G401 (cell line): ENCODE results near the gene DOCK2. TPM values are rescaled to one million over a fixed set of nuclear protein-coding genes. Genes with fewer than 3 reads are reported as not detected.
"Not testable (repeated sequence)": the region's sequence is repeated elsewhere in the genome, so short reads cannot be mapped to it uniquely, and the experiment has no call there.

Source experiments
- DNase-seq: peaks from one replicate; pipeline ENCODE4 v3.0.0-alpha.2; 2015; ENCODE audit warnings: low spot score
- in situ Hi-C: cut with HindIII; loops from 2 replicates; pipeline ENCODE4 v1.10.0; 2016; ENCODE audit warnings: low sequenced_read_pairs, mixed read lengths
- total RNA-seq: library from RNA; depleted of rRNA; stranded (reverse); fragments of >200 nt; shearing (Covaris generic); gene quantifications from 2 replicates; pipeline ENCODE4 v1.2.3, GENCODE V29; 2014

Gene DOCK2
- total RNA-seq, 1 experiment from 2014 or later: not detected

- in situ Hi-C loops: no loop called here
- DNase-seq: no peak
Observed at GRCh38 chr5:169939731-169940130, 302.7 kb downstream of the DOCK2 start.

- in situ Hi-C loops: no loop called here
- DNase-seq: no peak
Observed at GRCh38 chr5:169941542-169941941, 304.5 kb downstream of the DOCK2 start.

GRCh38 chr5:169942181-169942580, 305.1 kb downstream of the DOCK2 start:
- no peak for DNase-seq
- in situ Hi-C loops: no loop called here

- in situ Hi-C loops: no loop called here
- no peak for DNase-seq
Observed at GRCh38 chr5:169943026-169943425, 306.0 kb downstream of the DOCK2 start.

GRCh38 chr5:169944115-169944514, 307.0 kb downstream of the DOCK2 start:
- in situ Hi-C loops: no loop called here
- no peak for DNase-seq

GRCh38 chr5:169944922-169945680, 308.0 kb downstream of the DOCK2 start:
- in situ Hi-C loops: no loop called here
- no peak for DNase-seq

- in situ Hi-C loops: no loop called here
- peak; percentile 32 for DNase-seq
Observed at GRCh38 chr5:169945831-169946261, 308.8 kb downstream of the DOCK2 start.

- in situ Hi-C loops: no loop called here
Observed at GRCh38 chr5:169946743-169947295, 309.7 kb downstream of the DOCK2 start.

GRCh38 chr5:169950333-169950732, 313.3 kb downstream of the DOCK2 start:
- in situ Hi-C loops: no loop called here
- no peak for DNase-seq

More at GRCh38 chr5:169946743-169947295, 309.7 kb downstream of the DOCK2 start:
- DNase-seq: no peak

- DNase-seq, in situ Hi-C loops: not testable (repeated sequence)
Observed at GRCh38 chr5:169953196-169953595, 316.1 kb downstream of the DOCK2 start.

- no peak for DNase-seq
- in situ Hi-C loops: no loop called here
Observed at GRCh38 chr5:169954786-169955185, 317.7 kb downstream of the DOCK2 start.

GRCh38 chr5:169956126-169956525, 319.1 kb downstream of the DOCK2 start:
- DNase-seq: no peak
- in situ Hi-C loops: no loop called here

- no peak for DNase-seq
- in situ Hi-C loops: no loop called here
Observed at GRCh38 chr5:169956756-169957155, 319.7 kb downstream of the DOCK2 start.

- no peak for DNase-seq
- in situ Hi-C loops: no loop called here
Observed at GRCh38 chr5:169958278-169958677, 321.2 kb downstream of the DOCK2 start.

GRCh38 chr5:169960659-169961058, 323.6 kb downstream of the DOCK2 start:
- no peak for DNase-seq
- in situ Hi-C loops: no loop called here

- in situ Hi-C loops: no loop called here
- DNase-seq: no peak
Observed at GRCh38 chr5:169964246-169964645, 327.2 kb downstream of the DOCK2 start.

GRCh38 chr5:169970339-169970738, 333.3 kb downstream of the DOCK2 start:
- DNase-seq: no peak
- in situ Hi-C loops: no loop called here

- DNase-seq: no peak
- in situ Hi-C loops: no loop called here
Observed at GRCh38 chr5:169970911-169971765, 334.1 kb downstream of the DOCK2 start.

GRCh38 chr5:169971780-169972179, 334.7 kb downstream of the DOCK2 start:
- in situ Hi-C loops: no loop called here
- no peak for DNase-seq

- DNase-seq: no peak
- in situ Hi-C loops: no loop called here
Observed at GRCh38 chr5:169973056-169973455, 336.0 kb downstream of the DOCK2 start.
